Measurements from ENCODE around the gene FLT3.
"Not testable (repeated sequence)": the region's sequence is repeated elsewhere in the genome, so short reads cannot be mapped to it uniquely, and the experiment has no call there.

Gene FLT3

GRCh38 chr13:28117689-28118377, 17.5 kb upstream of the FLT3 start:
- no peak overlapping the region for H3K27ac ChIP-seq
- DNase-seq, result no peak
- H3K9me3 ChIP-seq (ENCODE audit: severe bottlenecking), result peaks cover 10% of the 10 kb centered on the region
- peaks cover 7% of the 10 kb centered on the region for H3K27me3 ChIP-seq (ENCODE audit: insufficient read depth, low read depth, severe bottlenecking)
- H3K4me3 ChIP-seq (ENCODE audit: low read depth, low read length), result no peak overlapping the region
- no peaks in the 10 kb centered on the region for H3K36me3 ChIP-seq
- TF ChIP-seq, protein P1, sequence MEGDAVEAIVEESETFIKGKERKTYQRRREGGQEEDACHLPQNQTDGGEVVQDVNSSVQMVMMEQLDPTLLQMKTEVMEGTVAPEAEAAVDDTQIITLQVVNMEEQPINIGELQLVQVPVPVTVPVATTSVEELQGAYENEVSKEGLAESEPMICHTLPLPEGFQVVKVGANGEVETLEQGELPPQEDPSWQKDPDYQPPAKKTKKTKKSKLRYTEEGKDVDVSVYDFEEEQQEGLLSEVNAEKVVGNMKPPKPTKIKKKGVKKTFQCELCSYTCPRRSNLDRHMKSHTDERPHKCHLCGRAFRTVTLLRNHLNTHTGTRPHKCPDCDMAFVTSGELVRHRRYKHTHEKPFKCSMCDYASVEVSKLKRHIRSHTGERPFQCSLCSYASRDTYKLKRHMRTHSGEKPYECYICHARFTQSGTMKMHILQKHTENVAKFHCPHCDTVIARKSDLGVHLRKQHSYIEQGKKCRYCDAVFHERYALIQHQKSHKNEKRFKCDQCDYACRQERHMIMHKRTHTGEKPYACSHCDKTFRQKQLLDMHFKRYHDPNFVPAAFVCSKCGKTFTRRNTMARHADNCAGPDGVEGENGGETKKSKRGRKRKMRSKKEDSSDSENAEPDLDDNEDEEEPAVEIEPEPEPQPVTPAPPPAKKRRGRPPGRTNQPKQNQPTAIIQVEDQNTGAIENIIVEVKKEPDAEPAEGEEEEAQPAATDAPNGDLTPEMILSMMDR (IDR thresholded peaks at IDR 0.05; ENCODE audit: low read depth, low read length), result 0 out of 2 replicates have a peak, but pooled peaks have one; percentile 5

DNA sequence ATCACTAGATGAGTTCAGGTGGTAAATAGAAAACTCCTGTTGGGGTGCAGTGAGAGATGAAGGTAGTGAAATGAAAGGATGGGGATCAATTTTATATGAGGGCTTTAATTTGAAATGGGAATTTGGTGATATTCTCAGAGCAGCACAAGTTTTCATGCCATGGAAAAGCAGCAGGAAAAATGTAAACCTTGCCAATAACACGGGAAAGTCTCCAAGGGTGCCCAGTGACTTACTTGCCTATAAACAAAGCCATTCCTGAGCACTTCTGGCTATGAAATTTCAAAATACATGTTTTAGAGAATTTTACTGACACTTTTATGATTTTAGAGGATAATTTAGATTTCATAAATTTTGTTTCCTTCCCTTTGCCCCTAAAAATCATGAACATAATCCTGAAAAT, 16.4 kb upstream of the FLT3 start:
- peaks cover 10% of the 10 kb centered on the region for H3K9me3 ChIP-seq (ENCODE audit: severe bottlenecking)
- H3K27ac ChIP-seq, result no peak overlapping the region
- H3K27me3 ChIP-seq (ENCODE audit: insufficient read depth, low read depth, severe bottlenecking), result peaks cover 7% of the 10 kb centered on the region
- TF ChIP-seq, protein P1 (IDR thresholded peaks at IDR 0.05; ENCODE audit: low read depth, low read length), result no peak
- DNase-seq, result no peak
- H3K4me3 ChIP-seq (ENCODE audit: low read depth, low read length), result no peak overlapping the region
- H3K36me3 ChIP-seq, result no peaks in the 10 kb centered on the region

GRCh38 chr13:28110414-28110813, 10.0 kb upstream of the FLT3 start:
- Histone ChIP-seq H3K27me3 (ENCODE audit: insufficient read depth, low read depth, severe bottlenecking) (peaks cover 23% of the 10 kb centered on the region), H3K9me3 (ENCODE audit: severe bottlenecking) (no peaks in the 10 kb centered on the region), H3K36me3 (no peaks in the 10 kb centered on the region), H3K27ac (no peak overlapping the region), H3K4me3 (ENCODE audit: low read depth, low read length) (no peak overlapping the region)
- no peak for DNase-seq
- TF ChIP-seq, protein P1 (IDR thresholded peaks at IDR 0.05; ENCODE audit: low read depth, low read length), result no peak

GRCh38 chr13:28106976-28107375, 6.6 kb upstream of the FLT3 start:
- Histone ChIP-seq H3K36me3 (no peaks in the 10 kb centered on the region), H3K9me3 (ENCODE audit: severe bottlenecking) (no peaks in the 10 kb centered on the region), H3K4me3 (ENCODE audit: low read depth, low read length) (no peak overlapping the region), H3K27me3 (ENCODE audit: insufficient read depth, low read depth, severe bottlenecking) (peaks cover 40% of the 10 kb centered on the region), H3K27ac (no peak overlapping the region)
- TF ChIP-seq, protein P1 (IDR thresholded peaks at IDR 0.05; ENCODE audit: low read depth, low read length), result no peak
- DNase-seq, result no peak

- not testable (repeated sequence) for DNase-seq, H3K27ac ChIP-seq
- H3K27me3 ChIP-seq (ENCODE audit: insufficient read depth, low read depth, severe bottlenecking), result peaks cover 68% of the 10 kb centered on the region
Observed at GRCh38 chr13:28101886-28102285, 1.5 kb upstream of the FLT3 start.

DNA sequence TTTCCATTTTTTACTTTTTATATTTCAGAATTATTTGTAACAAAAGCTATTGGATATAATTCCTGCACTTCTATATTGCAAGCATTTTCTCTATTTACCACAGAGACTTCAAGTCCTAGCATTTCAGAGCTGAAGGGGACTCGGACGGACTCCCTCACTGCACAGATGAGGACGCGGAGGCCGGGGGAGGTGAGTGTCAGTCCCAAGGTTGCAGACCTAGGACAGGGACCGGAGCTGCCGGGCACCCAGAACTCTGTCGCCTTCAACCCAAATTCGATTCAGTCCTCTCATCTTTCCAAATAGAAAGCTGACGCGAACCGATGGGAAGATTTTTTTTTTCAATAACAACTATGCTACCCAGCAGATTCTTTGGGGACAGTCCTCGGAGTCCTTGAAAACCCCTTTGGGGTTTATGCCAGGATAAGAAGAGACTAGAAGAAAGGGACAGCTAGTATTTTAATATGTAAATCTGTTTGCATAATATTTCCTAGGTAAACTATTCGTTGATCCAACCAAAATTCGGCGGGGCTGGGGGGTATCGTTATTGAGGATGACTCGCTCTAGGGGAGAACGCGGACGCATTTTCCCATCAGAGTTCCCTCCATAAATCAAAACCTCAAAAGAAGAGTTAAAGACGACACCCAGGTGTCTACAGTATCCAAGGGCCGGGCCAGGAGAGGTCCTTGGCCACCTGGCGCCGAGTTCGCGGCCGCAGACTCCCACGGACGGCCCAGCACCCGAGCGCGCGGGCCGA, 803 bp downstream of the FLT3 start:
- H3K4me3 ChIP-seq (ENCODE audit: low read depth, low read length), result peak overlapping the region; percentile 56
- no peak overlapping the region for H3K27ac ChIP-seq
- peaks cover 85% of the 10 kb centered on the region for H3K27me3 ChIP-seq (ENCODE audit: insufficient read depth, low read depth, severe bottlenecking)

More at GRCh38 chr13:28101886-28102285, 1.5 kb upstream of the FLT3 start:
- not testable (repeated sequence) for H3K4me3 ChIP-seq (ENCODE audit: low read depth, low read length); H3K9me3 ChIP-seq (ENCODE audit: severe bottlenecking); H3K36me3 ChIP-seq

More for the DNA sequence above, 803 bp downstream of the FLT3 start:
- H3K9me3 ChIP-seq (ENCODE audit: severe bottlenecking), result peaks cover 6% of the 10 kb centered on the region
- TF ChIP-seq, protein P1 (IDR thresholded peaks at IDR 0.05; ENCODE audit: low read depth, low read length), result no peak
- no peaks in the 10 kb centered on the region for H3K36me3 ChIP-seq
- DNase-seq, result no peak

Data from WERI-Rb-1 (cell line).